Activated T-cell treated with anti-CD3 and anti-CD28 coated beads, Interleukin-2, amount 50 U/mL, for 1 hour (primary cell): ENCODE data around the gene PRKAR1B.
"Not testable (repeated sequence)": the region's sequence is repeated elsewhere in the genome, so short reads cannot be mapped to it uniquely, and the experiment has no call there.

ENCODE experiments used
- DNase-seq: peaks from one replicate; pipeline ENCODE4 v3.0.0-alpha.2; 2020

Gene PRKAR1B

GRCh38 chr7:756928-757560, 30.0 kb upstream of the PRKAR1B start:
- DNase-seq: no peak

- DNase-seq: no peak
Measured at GRCh38 chr7:756231-756927, 29.3 kb upstream of the PRKAR1B start.

GRCh38 chr7:755413-755805, 28.3 kb upstream of the PRKAR1B start:
- no peak for DNase-seq

- DNase-seq: no peak
Measured at GRCh38 chr7:754531-755412, 27.7 kb upstream of the PRKAR1B start.

- no peak for DNase-seq
Measured at GRCh38 chr7:753190-753589, 26.1 kb upstream of the PRKAR1B start.

GRCh38 chr7:752256-752655, 25.2 kb upstream of the PRKAR1B start:
- DNase-seq: not testable (repeated sequence)

GRCh38 chr7:751826-752225, 24.7 kb upstream of the PRKAR1B start:
- no peak for DNase-seq

GRCh38 chr7:750111-750905, 23.2 kb upstream of the PRKAR1B start:
- no peak for DNase-seq

GRCh38 chr7:749140-749551, 22.1 kb upstream of the PRKAR1B start:
- no peak for DNase-seq

GRCh38 chr7:748446-748845, 21.4 kb upstream of the PRKAR1B start:
- no peak for DNase-seq

GRCh38 chr7:747186-747585, 20.1 kb upstream of the PRKAR1B start:
- no peak for DNase-seq

- no peak for DNase-seq
Measured at GRCh38 chr7:746155-747061, 19.3 kb upstream of the PRKAR1B start.

- DNase-seq: no peak
Measured at GRCh38 chr7:745431-746154, 18.5 kb upstream of the PRKAR1B start.

- DNase-seq: no peak
Measured at GRCh38 chr7:744854-745430, 17.9 kb upstream of the PRKAR1B start.

- DNase-seq: not testable (repeated sequence)
Measured at GRCh38 chr7:744128-744520, 17.0 kb upstream of the PRKAR1B start.

GRCh38 chr7:743341-744127, 16.5 kb upstream of the PRKAR1B start:
- not testable (repeated sequence) for DNase-seq

GRCh38 chr7:742791-743190, 15.7 kb upstream of the PRKAR1B start:
- DNase-seq: no peak

- DNase-seq: no peak
Measured at GRCh38 chr7:741850-742249, 14.8 kb upstream of the PRKAR1B start.

- DNase-seq: no peak
Measured at GRCh38 chr7:741191-741671, 14.2 kb upstream of the PRKAR1B start.
